ENCODE measurements around the gene KCNK6.

Gene KCNK6

DNA sequence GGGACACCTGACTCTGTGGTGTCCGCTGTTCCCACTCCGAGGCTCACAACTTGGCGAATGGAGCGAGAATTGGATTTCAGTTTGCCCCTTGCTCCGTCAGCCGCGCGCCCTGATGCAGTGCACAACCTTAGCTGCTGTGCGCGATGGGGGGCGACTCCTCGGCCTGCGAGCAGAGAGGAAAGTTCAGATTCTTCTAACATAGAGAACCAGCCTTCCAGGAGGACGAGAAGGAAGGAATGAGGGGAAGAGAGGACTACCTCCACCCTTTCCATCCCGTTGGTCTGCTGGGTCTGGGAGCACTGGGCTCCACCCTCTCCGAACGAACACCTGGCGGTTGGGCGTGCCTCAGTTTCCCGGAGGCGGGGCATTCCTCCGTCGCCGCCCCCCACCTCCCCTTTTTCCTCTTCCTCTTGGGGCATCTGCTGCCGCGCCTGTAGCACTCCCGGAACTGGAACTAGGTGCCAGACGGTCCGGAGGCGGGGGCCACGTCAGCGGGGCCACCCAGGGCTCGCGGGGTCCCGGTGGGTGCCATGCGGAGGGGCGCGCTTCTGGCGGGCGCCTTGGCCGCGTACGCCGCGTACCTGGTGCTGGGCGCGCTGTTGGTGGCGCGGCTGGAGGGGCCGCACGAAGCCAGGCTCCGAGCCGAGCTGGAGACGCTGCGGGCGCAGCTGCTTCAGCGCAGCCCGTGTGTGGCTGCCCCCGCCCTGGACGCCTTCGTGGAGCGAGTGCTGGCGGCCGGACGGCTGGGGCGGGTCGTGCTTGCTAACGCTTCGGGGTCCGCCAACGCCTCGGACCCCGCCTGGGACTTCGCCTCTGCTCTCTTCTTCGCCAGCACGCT lies at the start of gene KCNK6:
TSS of gene KCNK6 (plus strand) at position 425 of the 838 bp plus-strand sequence. CDS start at position 531, 106 bp downstream.
- H3K9me2 ChIP-seq (ENCODE audit: low read depth, low read length), result no peaks in the 10 kb centered on the region
- H3K9me3 ChIP-seq (ENCODE audit: low read length), result no peaks in the 10 kb centered on the region
- peak within 1 kb of the TSS; percentile 58 for H3K9ac ChIP-seq (ENCODE audit: low read length)
- peaks cover 35% of the 10 kb centered on the region for H3K4me1 ChIP-seq (ENCODE audit: insufficient read depth, low read length, severe bottlenecking)
- no peak within 1 kb of the TSS for H3K27ac ChIP-seq (ENCODE audit: low read depth, low read length, poor library complexity, severe bottlenecking)
- no peaks in the 10 kb centered on the region; the same call in 1 of the 2 replicates for H3K27me3 ChIP-seq (ENCODE audit: insufficient read depth, low read length)
- H4K20me1 ChIP-seq (ENCODE audit: insufficient read depth, low read length), result no peaks in the 10 kb centered on the region
- no peaks in the 10 kb centered on the region for H3K79me2 ChIP-seq (ENCODE audit: insufficient read depth, low read length)
- H3K36me3 ChIP-seq (ENCODE audit: insufficient read depth, low read length), result no peaks in the 10 kb centered on the region
- TF ChIP-seq EZH2 (IDR thresholded peaks at IDR 0.05; ENCODE audit: borderline replicate concordance, low read length), result no peak
- TF ChIP-seq, protein P1, sequence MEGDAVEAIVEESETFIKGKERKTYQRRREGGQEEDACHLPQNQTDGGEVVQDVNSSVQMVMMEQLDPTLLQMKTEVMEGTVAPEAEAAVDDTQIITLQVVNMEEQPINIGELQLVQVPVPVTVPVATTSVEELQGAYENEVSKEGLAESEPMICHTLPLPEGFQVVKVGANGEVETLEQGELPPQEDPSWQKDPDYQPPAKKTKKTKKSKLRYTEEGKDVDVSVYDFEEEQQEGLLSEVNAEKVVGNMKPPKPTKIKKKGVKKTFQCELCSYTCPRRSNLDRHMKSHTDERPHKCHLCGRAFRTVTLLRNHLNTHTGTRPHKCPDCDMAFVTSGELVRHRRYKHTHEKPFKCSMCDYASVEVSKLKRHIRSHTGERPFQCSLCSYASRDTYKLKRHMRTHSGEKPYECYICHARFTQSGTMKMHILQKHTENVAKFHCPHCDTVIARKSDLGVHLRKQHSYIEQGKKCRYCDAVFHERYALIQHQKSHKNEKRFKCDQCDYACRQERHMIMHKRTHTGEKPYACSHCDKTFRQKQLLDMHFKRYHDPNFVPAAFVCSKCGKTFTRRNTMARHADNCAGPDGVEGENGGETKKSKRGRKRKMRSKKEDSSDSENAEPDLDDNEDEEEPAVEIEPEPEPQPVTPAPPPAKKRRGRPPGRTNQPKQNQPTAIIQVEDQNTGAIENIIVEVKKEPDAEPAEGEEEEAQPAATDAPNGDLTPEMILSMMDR (IDR thresholded peaks at IDR 0.05; ENCODE audit: low read length), result no peak
- H3K4me2 ChIP-seq (ENCODE audit: low read length), result peak within 1 kb of the TSS; percentile 94
- H2AFZ ChIP-seq (ENCODE audit: low read length), result no peak within 1 kb of the TSS
- peak within 1 kb of the TSS; percentile 68 for H3K4me3 ChIP-seq (ENCODE audit: low read depth, low read length, poor library complexity, severe bottlenecking)
- no peaks in the 10 kb centered on the region for H3F3A ChIP-seq (ENCODE audit: insufficient read depth, low read length)

DNA sequence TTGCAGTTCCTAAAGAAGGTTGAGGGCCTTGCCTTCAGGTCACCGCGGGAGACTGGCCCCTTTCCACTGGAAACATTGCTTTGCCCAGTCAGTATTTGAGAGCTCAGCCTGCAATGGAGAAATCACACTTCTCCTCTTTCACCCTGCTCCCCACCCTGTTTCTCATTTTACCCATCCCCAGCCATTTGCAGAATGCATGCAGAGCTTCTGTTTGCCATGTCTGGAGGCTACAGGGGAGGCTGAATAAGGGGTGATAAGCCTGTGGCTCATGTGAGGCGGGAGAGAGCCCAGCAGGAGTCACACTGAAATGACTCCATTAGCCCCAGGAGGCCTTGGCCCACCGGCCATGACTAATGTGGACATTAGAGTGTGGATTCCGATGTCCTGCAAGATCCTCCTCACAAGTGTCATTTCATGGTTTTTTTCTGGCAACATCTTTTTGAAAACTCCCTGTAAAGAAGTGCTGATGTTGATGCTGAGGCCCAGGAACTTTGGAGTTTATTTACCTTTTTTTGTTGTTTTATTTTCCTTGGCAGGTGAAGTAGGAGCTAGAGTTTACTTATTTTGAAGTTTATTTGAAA lies 49.0 kb upstream of the KCNK6 start:
- Histone ChIP-seq H2AFZ (ENCODE audit: low read length) (no peak overlapping the region), H3K4me3 (ENCODE audit: low read depth, low read length, poor library complexity, severe bottlenecking) (no peak overlapping the region), H3K79me2 (ENCODE audit: insufficient read depth, low read length) (peaks cover 41% of the 10 kb centered on the region), H3K9ac (ENCODE audit: low read length) (no peak overlapping the region; the same call in 1 of the 2 replicates), H3K27ac (ENCODE audit: low read depth, low read length, poor library complexity, severe bottlenecking) (peak overlapping the region; percentile 61), H3K4me1 (ENCODE audit: insufficient read depth, low read length, severe bottlenecking) (peaks cover 60% of the 10 kb centered on the region), H3K9me3 (ENCODE audit: low read length) (no peaks in the 10 kb centered on the region), H3K36me3 (ENCODE audit: insufficient read depth, low read length) (peaks cover 3% of the 10 kb centered on the region; the same call in 1 of the 2 replicates), H4K20me1 (ENCODE audit: insufficient read depth, low read length) (no peaks in the 10 kb centered on the region), H3K27me3 (ENCODE audit: insufficient read depth, low read length) (no peaks in the 10 kb centered on the region), H3F3A (ENCODE audit: insufficient read depth, low read length) (no peaks in the 10 kb centered on the region), H3K9me2 (ENCODE audit: low read depth, low read length) (no peaks in the 10 kb centered on the region), H3K4me2 (ENCODE audit: low read length) (no peak overlapping the region; the same call in 1 of the 2 replicates)
- no peak for TF ChIP-seq EZH2 (IDR thresholded peaks at IDR 0.05; ENCODE audit: borderline replicate concordance, low read length)
- TF ChIP-seq, protein P1 (IDR thresholded peaks at IDR 0.05; ENCODE audit: low read length), result no peak

DNA sequence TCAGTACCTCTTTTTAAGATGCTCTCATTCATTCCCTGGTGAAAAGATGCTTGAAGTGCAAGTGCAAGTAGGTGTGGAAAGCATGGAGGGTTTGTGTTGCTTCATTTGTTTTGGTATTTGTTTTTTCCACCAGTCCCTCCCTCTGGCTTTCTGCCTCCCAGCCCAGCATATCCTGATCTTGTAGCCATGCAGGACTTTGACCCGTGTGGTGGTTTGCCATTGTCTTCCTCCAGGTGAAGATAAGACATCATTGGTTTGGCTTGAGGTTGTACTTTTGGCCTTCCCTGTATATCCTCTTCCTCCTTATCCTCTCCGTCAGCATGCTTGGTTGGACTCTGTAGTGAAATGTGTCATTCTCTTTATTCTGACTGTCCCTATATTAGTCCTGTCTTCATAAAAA lies 46.1 kb upstream of the KCNK6 start:
- Histone ChIP-seq H3K4me1 (ENCODE audit: insufficient read depth, low read length, severe bottlenecking) (peaks cover 31% of the 10 kb centered on the region), H3K4me3 (ENCODE audit: low read depth, low read length, poor library complexity, severe bottlenecking) (no peak overlapping the region), H4K20me1 (ENCODE audit: insufficient read depth, low read length) (no peaks in the 10 kb centered on the region), H2AFZ (ENCODE audit: low read length) (no peak overlapping the region), H3K27me3 (ENCODE audit: insufficient read depth, low read length) (no peaks in the 10 kb centered on the region), H3K4me2 (ENCODE audit: low read length) (no peak overlapping the region), H3F3A (ENCODE audit: insufficient read depth, low read length) (no peaks in the 10 kb centered on the region), H3K79me2 (ENCODE audit: insufficient read depth, low read length) (peaks cover 49% of the 10 kb centered on the region), H3K9me2 (ENCODE audit: low read depth, low read length) (no peaks in the 10 kb centered on the region), H3K27ac (ENCODE audit: low read depth, low read length, poor library complexity, severe bottlenecking) (no peak overlapping the region), H3K9ac (ENCODE audit: low read length) (no peak overlapping the region), H3K36me3 (ENCODE audit: insufficient read depth, low read length) (peaks cover 3% of the 10 kb centered on the region; the same call in 1 of the 2 replicates), H3K9me3 (ENCODE audit: low read length) (no peaks in the 10 kb centered on the region)
- no peak for TF ChIP-seq EZH2 (IDR thresholded peaks at IDR 0.05; ENCODE audit: borderline replicate concordance, low read length)
- TF ChIP-seq, protein P1 (IDR thresholded peaks at IDR 0.05; ENCODE audit: low read length), result no peak
